Activated T-cell treated with anti-CD3 and anti-CD28 coated beads, Interleukin-2, amount 50 U/mL, for 24 hours (primary cell): ENCODE results near the gene ERO1B.
"Not testable (repeated sequence)": the region's sequence is repeated elsewhere in the genome, so short reads cannot be mapped to it uniquely, and the experiment has no call there.

ENCODE experiments used
- DNase-seq: peaks from one replicate; pipeline ENCODE4 v3.0.0-alpha.2; 2020
- H3K27ac Mint-ChIP-seq: 2 replicates; pipeline ENCODE4 v1.8.0; 2020; ENCODE audit warnings: mild to moderate bottlenecking, mixed read lengths
- H3K27me3 Mint-ChIP-seq: 2 replicates; pipeline ENCODE4 v1.8.0; 2020; ENCODE audit warnings: mixed read lengths
- H3K36me3 Mint-ChIP-seq: 2 replicates; pipeline ENCODE4 v1.8.0; 2020; ENCODE audit warnings: low read depth, mixed read lengths
- H3K4me1 Mint-ChIP-seq: 2 replicates; pipeline ENCODE4 v1.8.0; 2020; ENCODE audit warnings: low read depth, mixed read lengths
- H3K4me3 Mint-ChIP-seq: 2 replicates; pipeline ENCODE4 v1.8.0; 2020; ENCODE audit warnings: mild to moderate bottlenecking, moderate library complexity, mixed read lengths
- H3K9me3 Mint-ChIP-seq: 2 replicates; pipeline ENCODE4 v1.8.0; 2020; ENCODE audit warnings: mixed read lengths

Gene ERO1B

GRCh38 chr1:236281654-236282424 is at the start of gene ERO1B:
TSS of gene ERO1B (minus strand) at chr1:236281958. CDS start at chr1:236281783, 175 bp downstream.
- Mint-ChIP-seq H3K27me3 (no peaks in the 10 kb centered on the region), H3K27ac (peak within 1 kb of the TSS; percentile 90)

GRCh38 chr1:236331412-236331811 is 49.7 kb upstream of the ERO1B start:
- H3K9me3 Mint-ChIP-seq, H3K4me1 Mint-ChIP-seq, H3K27me3 Mint-ChIP-seq, H3K36me3 Mint-ChIP-seq, H3K27ac Mint-ChIP-seq, H3K4me3 Mint-ChIP-seq, DNase-seq: not testable (repeated sequence)

More at GRCh38 chr1:236281654-236282424, at the start of gene ERO1B:
- H3K4me3 Mint-ChIP-seq, result peak within 1 kb of the TSS; percentile 88
- H3K4me1 Mint-ChIP-seq, result peaks cover 54% of the 10 kb centered on the region
- DNase-seq, result peak; percentile 97
- H3K9me3 Mint-ChIP-seq, result peaks cover under 1% of the 10 kb centered on the region
- peaks cover 3% of the 10 kb centered on the region for H3K36me3 Mint-ChIP-seq

GRCh38 chr1:236326432-236326831 is 44.7 kb upstream of the ERO1B start:
- Mint-ChIP-seq H3K4me3 (no peak overlapping the region), H3K27me3 (no peaks in the 10 kb centered on the region), H3K36me3 (no peaks in the 10 kb centered on the region), H3K4me1 (no peaks in the 10 kb centered on the region), H3K9me3 (peaks cover 18% of the 10 kb centered on the region), H3K27ac (no peak overlapping the region)
- no peak for DNase-seq

GRCh38 chr1:236325567-236325966 is 43.8 kb upstream of the ERO1B start:
- peaks cover 7% of the 10 kb centered on the region for H3K27me3 Mint-ChIP-seq
- peaks cover 24% of the 10 kb centered on the region for H3K9me3 Mint-ChIP-seq
- H3K36me3 Mint-ChIP-seq, result no peaks in the 10 kb centered on the region
- H3K4me1 Mint-ChIP-seq, result no peaks in the 10 kb centered on the region
- no peak overlapping the region for H3K4me3 Mint-ChIP-seq
- no peak for DNase-seq
- H3K27ac Mint-ChIP-seq, result no peak overlapping the region

GRCh38 chr1:236323819-236324411 is 42.2 kb upstream of the ERO1B start:
- H3K4me1 Mint-ChIP-seq, result no peaks in the 10 kb centered on the region
- no peaks in the 10 kb centered on the region for H3K36me3 Mint-ChIP-seq
- peaks cover 7% of the 10 kb centered on the region for H3K27me3 Mint-ChIP-seq
- no peak for DNase-seq
- no peak overlapping the region for H3K4me3 Mint-ChIP-seq
- H3K9me3 Mint-ChIP-seq, result peaks cover 24% of the 10 kb centered on the region
- no peak overlapping the region for H3K27ac Mint-ChIP-seq

- no peaks in the 10 kb centered on the region for H3K4me1 Mint-ChIP-seq
- H3K27ac Mint-ChIP-seq, result no peak overlapping the region
- H3K36me3 Mint-ChIP-seq, result no peaks in the 10 kb centered on the region
- H3K4me3 Mint-ChIP-seq, result no peak overlapping the region
- peaks cover 24% of the 10 kb centered on the region for H3K9me3 Mint-ChIP-seq
- DNase-seq, result no peak
- peaks cover 7% of the 10 kb centered on the region for H3K27me3 Mint-ChIP-seq
Measured at GRCh38 chr1:236322566-236323409, 41.0 kb upstream of the ERO1B start.

GRCh38 chr1:236321101-236321500 is 39.3 kb upstream of the ERO1B start:
- no peak for DNase-seq
- H3K4me3 Mint-ChIP-seq, result no peak overlapping the region
- no peak overlapping the region for H3K27ac Mint-ChIP-seq
- no peaks in the 10 kb centered on the region for H3K36me3 Mint-ChIP-seq
- peaks cover 24% of the 10 kb centered on the region for H3K9me3 Mint-ChIP-seq
- peaks cover 8% of the 10 kb centered on the region for H3K27me3 Mint-ChIP-seq
- H3K4me1 Mint-ChIP-seq, result no peaks in the 10 kb centered on the region

- Mint-ChIP-seq H3K36me3 (no peaks in the 10 kb centered on the region), H3K4me1 (no peaks in the 10 kb centered on the region), H3K27me3 (peaks cover 12% of the 10 kb centered on the region), H3K4me3 (no peak overlapping the region), H3K9me3 (peaks cover 24% of the 10 kb centered on the region), H3K27ac (no peak overlapping the region)
- DNase-seq, result no peak
Measured at GRCh38 chr1:236320671-236321070, 38.9 kb upstream of the ERO1B start.

GRCh38 chr1:236320214-236320613 is 38.5 kb upstream of the ERO1B start:
- peaks cover 24% of the 10 kb centered on the region for H3K9me3 Mint-ChIP-seq
- H3K4me1 Mint-ChIP-seq, result no peaks in the 10 kb centered on the region
- H3K27me3 Mint-ChIP-seq, result peaks cover 12% of the 10 kb centered on the region
- no peak overlapping the region for H3K4me3 Mint-ChIP-seq
- DNase-seq, result no peak
- no peaks in the 10 kb centered on the region for H3K36me3 Mint-ChIP-seq
- H3K27ac Mint-ChIP-seq, result no peak overlapping the region

- H3K36me3 Mint-ChIP-seq, result no peaks in the 10 kb centered on the region
Measured at GRCh38 chr1:236316437-236316836, 34.7 kb upstream of the ERO1B start.

GRCh38 chr1:236315518-236315917 is 33.8 kb upstream of the ERO1B start:
- Mint-ChIP-seq H3K9me3 (no peaks in the 10 kb centered on the region), H3K27ac (no peak overlapping the region), H3K4me3 (no peak overlapping the region), H3K4me1 (no peaks in the 10 kb centered on the region), H3K27me3 (peaks cover 5% of the 10 kb centered on the region), H3K36me3 (no peaks in the 10 kb centered on the region)
- DNase-seq, result no peak

More at GRCh38 chr1:236316437-236316836, 34.7 kb upstream of the ERO1B start:
- Mint-ChIP-seq H3K27me3 (peaks cover 12% of the 10 kb centered on the region), H3K4me1 (no peaks in the 10 kb centered on the region), H3K27ac (no peak overlapping the region), H3K9me3 (peaks cover 5% of the 10 kb centered on the region), H3K4me3 (no peak overlapping the region)
- no peak for DNase-seq

- Mint-ChIP-seq H3K4me1 (no peaks in the 10 kb centered on the region), H3K9me3 (no peaks in the 10 kb centered on the region), H3K36me3 (no peaks in the 10 kb centered on the region), H3K27me3 (peaks cover 5% of the 10 kb centered on the region), H3K4me3 (no peak overlapping the region), H3K27ac (no peak overlapping the region)
- DNase-seq, result no peak
Measured at GRCh38 chr1:236315092-236315491, 33.3 kb upstream of the ERO1B start.

- DNase-seq, H3K27me3 Mint-ChIP-seq, H3K27ac Mint-ChIP-seq, H3K4me1 Mint-ChIP-seq, H3K36me3 Mint-ChIP-seq, H3K4me3 Mint-ChIP-seq, H3K9me3 Mint-ChIP-seq: not testable (repeated sequence)
Measured at GRCh38 chr1:236314050-236314449, 32.3 kb upstream of the ERO1B start.

GRCh38 chr1:236313427-236313826 is 31.7 kb upstream of the ERO1B start:
- H3K4me1 Mint-ChIP-seq, result no peaks in the 10 kb centered on the region
- peaks cover 5% of the 10 kb centered on the region for H3K27me3 Mint-ChIP-seq
- H3K4me3 Mint-ChIP-seq, result no peak overlapping the region
- H3K36me3 Mint-ChIP-seq, result no peaks in the 10 kb centered on the region
- H3K27ac Mint-ChIP-seq, result no peak overlapping the region
- no peak for DNase-seq
- no peaks in the 10 kb centered on the region for H3K9me3 Mint-ChIP-seq

- H3K27me3 Mint-ChIP-seq, result peaks cover 3% of the 10 kb centered on the region
- no peaks in the 10 kb centered on the region for H3K36me3 Mint-ChIP-seq
- H3K4me3 Mint-ChIP-seq, result no peak overlapping the region
- no peaks in the 10 kb centered on the region for H3K4me1 Mint-ChIP-seq
- DNase-seq, result no peak
- H3K27ac Mint-ChIP-seq, result no peak overlapping the region
- H3K9me3 Mint-ChIP-seq, result no peaks in the 10 kb centered on the region
Measured at GRCh38 chr1:236311040-236311439, 29.3 kb upstream of the ERO1B start.
